Cerebellar cortex (tissue), 1 donor: ENCODE measurements around the gene APOH.
A peak's percentile ranks its signal among the peaks of the same experiment; 100 is the strongest.

Experiments
- DNase-seq: peaks from one replicate; pipeline ENCODE4 v3.0.0-alpha.2; 2015; ENCODE audit warnings: low spot score

Gene APOH

GRCh38 chr17:66235377-66235994 lies 6.3 kb upstream of the APOH start:
- DNase-seq: no peak

DNA sequence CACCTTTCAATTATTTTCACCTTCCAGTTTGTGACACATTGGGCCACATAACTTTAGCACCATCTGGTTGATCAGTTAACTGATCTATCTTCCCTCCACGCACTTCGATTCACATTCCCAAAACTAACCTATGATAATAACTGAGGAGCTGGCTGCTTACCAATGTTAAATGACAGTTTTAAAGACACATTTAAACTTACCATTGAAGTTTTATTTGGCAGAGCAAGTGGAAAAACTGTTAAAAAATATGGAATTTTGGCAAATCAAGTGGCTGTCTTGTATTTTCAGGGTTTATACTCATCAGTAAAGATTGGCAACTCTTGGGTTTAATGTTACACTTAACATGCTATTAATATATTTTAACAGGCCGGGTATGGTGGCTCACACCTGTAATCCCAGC lies 5.4 kb upstream of the APOH start:
- DNase-seq: no peak

DNA sequence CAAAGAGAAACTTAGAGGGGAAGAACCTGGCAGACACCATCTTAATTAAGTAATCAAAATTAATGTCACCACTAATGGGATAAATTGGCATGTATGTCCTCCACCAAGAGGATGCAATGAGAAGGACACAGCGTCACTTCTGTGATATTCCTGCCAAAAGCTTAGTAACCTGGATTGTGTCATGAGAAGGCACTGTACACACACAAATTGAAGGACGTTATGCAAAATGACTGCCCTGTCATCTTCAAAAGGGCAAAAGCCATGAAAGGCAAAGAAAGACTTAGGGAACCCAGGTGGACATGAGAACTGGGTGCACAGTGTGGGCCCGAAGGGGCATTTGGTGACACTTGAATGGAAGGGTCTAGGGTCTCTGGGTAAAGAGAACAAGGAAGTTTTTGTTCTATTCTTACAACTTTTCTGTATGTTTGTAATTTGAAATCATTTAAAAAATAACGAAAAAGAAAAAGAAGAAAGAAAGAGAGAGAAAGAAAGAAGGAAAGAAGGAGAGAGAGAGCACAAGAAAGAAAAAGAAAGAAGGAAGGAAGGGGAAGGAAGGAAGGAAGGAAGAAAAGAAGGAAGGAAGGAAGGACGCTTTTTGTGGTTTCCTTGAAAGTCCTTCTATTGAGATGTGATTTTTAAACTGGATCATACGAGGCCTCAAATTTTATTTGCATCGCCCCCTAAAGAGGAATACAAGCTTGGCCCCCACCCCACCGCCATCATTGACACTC lies 4.0 kb upstream of the APOH start:
- no peak for DNase-seq

- no peak for DNase-seq
Measured at GRCh38 chr17:66230922-66231591, 1.8 kb upstream of the APOH start.

- DNase-seq: no peak
Measured at GRCh38 chr17:66229783-66230538, 746 bp upstream of the APOH start.

- DNase-seq: no peak
Measured at GRCh38 chr17:66227212-66228045, 1.8 kb downstream of the APOH start.

DNA sequence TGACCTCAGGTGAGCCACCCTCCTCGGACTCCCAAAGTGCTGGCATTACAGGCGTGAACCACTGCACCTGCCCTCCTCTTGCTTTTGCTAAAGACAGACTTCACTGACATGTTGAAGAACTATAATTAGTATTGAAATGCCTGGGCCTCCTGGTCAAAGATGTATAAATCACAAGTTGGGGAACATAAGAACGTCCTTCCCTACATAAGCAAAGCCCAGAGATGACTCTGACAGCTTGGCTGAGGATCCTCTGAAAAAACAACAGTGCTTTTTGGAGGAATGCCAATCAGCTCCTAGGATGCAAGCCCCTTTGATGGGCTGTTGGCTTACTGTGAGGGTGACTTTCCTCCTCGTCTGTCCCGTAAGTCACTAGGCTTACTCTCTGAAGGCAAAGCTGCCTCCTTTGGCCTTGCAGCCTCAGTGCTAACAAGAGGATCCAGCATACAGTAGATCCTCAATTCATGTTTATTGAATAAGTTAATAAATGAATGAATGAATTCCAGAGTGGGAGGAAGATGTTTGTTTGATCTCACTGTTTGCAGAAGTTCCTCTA lies 6.3 kb downstream of the APOH start:
- DNase-seq: no peak

DNA sequence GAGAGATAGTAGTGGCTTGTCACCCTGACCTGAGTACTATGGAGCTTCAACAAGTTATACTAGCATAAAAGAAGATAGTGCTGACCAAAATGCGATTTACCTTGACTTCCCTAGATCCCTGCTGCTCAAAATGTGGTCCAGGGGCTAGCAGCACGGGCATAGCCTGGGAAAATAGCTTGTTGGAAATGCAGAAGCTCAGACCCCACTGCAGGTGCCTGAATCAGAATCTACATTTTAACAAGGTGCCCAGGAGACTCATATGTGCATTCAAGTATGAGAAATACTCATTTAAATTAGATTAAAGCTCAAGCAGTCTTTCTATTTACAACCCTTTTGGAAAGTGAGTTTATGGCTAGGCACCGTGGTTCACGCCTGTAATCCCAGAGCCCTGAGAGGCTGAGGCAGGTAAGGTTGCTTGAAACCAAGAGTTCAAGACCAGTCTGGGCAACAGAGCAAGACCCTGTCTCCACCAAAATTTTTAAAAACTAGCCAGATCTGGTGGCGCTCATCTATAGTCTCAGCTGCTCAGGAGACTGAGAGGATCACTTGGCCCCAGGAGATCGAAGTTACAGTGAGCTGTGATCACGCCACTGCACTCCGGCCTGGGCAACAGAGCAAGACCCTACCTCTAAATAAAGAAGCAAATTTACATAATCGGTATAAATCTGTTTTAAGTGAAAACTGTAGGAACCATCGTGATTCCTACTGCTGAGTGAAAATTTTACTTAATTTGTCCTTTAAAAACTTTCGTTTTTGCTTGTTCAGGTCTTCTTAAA lies 7.3 kb downstream of the APOH start:
- DNase-seq: no peak

GRCh38 chr17:66221343-66221742 lies 7.9 kb downstream of the APOH start:
- no peak for DNase-seq

GRCh38 chr17:66220079-66220835 lies 9.0 kb downstream of the APOH start:
- no peak for DNase-seq

GRCh38 chr17:66215529-66215911 lies 13.7 kb downstream of the APOH start:
- no peak for DNase-seq

GRCh38 chr17:66214884-66215528 lies 14.2 kb downstream of the APOH start:
- no peak for DNase-seq

- DNase-seq: no peak
Measured at GRCh38 chr17:66211047-66211810, 18.0 kb downstream of the APOH start.

GRCh38 chr17:66210208-66210574 lies 19.0 kb downstream of the APOH start:
- DNase-seq: no peak

GRCh38 chr17:66207936-66208335 lies 21.3 kb downstream of the APOH start:
- DNase-seq: no peak

- DNase-seq: no peak
Measured at GRCh38 chr17:66203274-66204015, 25.8 kb downstream of the APOH start.

DNA sequence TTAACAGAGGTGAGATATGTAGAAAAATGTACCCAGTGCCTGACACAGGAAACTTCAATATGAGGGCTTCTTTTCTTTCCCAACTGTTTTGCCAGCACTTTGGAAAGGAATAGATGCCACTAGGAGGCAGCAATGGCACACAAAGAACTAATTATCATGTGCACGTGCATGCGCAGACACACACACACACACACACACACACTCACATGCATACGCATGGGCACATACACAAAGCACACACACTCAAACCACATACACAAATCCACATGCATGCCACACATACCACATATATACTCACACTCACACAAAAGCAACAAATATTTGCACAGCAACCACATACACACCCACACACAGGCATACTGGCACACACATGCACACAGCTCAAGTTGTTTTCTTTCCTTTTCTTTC lies 28.5 kb downstream of the APOH start:
- peak; percentile 49 for DNase-seq

DNA sequence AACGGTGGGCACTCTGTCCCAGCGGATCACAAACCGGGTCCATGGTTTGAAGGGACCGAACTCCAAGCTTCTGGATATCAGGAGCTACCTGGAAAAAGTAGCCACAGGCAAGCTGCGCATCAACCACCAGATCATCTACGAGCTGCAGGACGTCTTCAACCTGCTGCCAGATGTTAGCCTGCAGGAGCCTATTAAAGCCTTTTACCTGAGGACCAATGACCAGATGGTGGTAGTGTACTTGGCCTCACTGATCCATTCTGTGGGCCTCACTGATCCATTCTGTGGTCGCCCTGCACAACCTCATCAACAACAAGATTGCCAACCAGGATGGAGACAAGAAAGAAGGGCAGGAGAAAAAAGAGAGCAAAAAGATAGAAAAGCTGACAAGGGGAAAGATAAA lies 31.0 kb downstream of the APOH start:
- DNase-seq: no peak
